ENCODE results near the gene CX3CR1.

Gene CX3CR1

GRCh38 chr3:39269528-39269927, 10.3 kb downstream of the CX3CR1 start:
- Histone ChIP-seq H3K4me3 (ENCODE audit: low read depth, low read length) (no peak overlapping the region), H3K27ac (ENCODE audit: extremely low read depth, low read depth, low read length) (no peak overlapping the region), H3K4me1 (ENCODE audit: control insufficient read depth, insufficient read depth, low read length) (no peaks in the 10 kb centered on the region), H3K9me3 (ENCODE audit: control insufficient read depth, insufficient read depth, low read depth, low read length) (no peaks in the 10 kb centered on the region), H3K36me3 (ENCODE audit: control insufficient read depth in 2 of 2, insufficient read depth in 1 of 2, low read length in 2 of 2) (no peaks in the 10 kb centered on the region)
- POLR2A ChIA-PET, result no interaction called here
- CTCF ChIA-PET, result interaction anchor here (0.9 to 2.3 kb wide), 4 partner anchors 12 to 27 kb away, joined by 3 to 10 read pairs (median 4); no protein-coding TSS in a partner anchor
- TF ChIP-seq ZNF202 (tag by site-specific recombination; IDR thresholded peaks at IDR 0.05; ENCODE audit: borderline replicate concordance), result no peak
- TF ChIP-seq EGR2 (tag by site-specific recombination; IDR thresholded peaks at IDR 0.05; ENCODE audit: low read depth), result no peak
- no peak for TF ChIP-seq PATZ1 (tag by site-specific recombination; IDR thresholded peaks at IDR 0.05)
- TF ChIP-seq ZNF324 (tag by site-specific recombination; IDR thresholded peaks at IDR 0.05), result no peak
- TF ChIP-seq IKZF3 (tag by site-specific recombination; IDR thresholded peaks at IDR 0.05), result no peak
- no peak for TF ChIP-seq SP2 (tag by site-specific recombination; IDR thresholded peaks at IDR 0.05)
- no peak for TF ChIP-seq ZNF777 (tag by site-specific recombination; IDR thresholded peaks at IDR 0.05; ENCODE audit: borderline replicate concordance)
- no peak for TF ChIP-seq ZBTB7A (tag by site-specific recombination; IDR thresholded peaks at IDR 0.05; ENCODE audit: low read depth)
- TF ChIP-seq ZNF530 (tag by site-specific recombination; IDR thresholded peaks at IDR 0.05; ENCODE audit: low read depth), result no peak
- TF ChIP-seq ZNF558 (tag by site-specific recombination; IDR thresholded peaks at IDR 0.05), result no peak

DNA sequence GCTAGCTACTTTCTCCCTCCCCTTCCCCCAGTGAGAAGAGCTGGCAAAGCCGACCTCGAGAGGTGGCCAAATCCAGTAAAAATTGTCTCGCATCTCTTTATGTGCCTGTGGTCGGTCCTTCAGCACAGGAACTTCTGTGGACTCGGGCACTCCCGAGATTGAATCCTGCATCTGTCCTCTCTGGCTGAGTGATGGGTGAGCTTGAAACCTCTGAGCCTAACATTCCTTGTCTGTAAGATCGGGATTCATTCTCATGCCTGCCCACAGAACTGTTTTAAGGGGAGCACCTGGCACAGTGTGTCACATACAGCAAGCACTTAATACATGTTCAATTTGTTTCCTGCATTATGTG, 11.3 kb downstream of the CX3CR1 start:
- CTCF ChIA-PET, result interaction anchor here (0.5 to 2.3 kb wide), 4 partner anchors 13 to 1489 kb away, joined by 3 to 10 read pairs (median 4); no protein-coding TSS in a partner anchor
- TF ChIP-seq ZNF280C (tag by site-specific recombination; IDR thresholded peaks at IDR 0.05), result no peak
- TF ChIP-seq ZNF211 (tag by site-specific recombination; IDR thresholded peaks at IDR 0.05; ENCODE audit: low read depth), result no peak
- TF ChIP-seq PRDM4 (tag by site-specific recombination; IDR thresholded peaks at IDR 0.05), result peak; percentile 48; the same call in 1 of the 2 replicates
- no peak for TF ChIP-seq MEIS1 (CRISPR knock-in tag; IDR thresholded peaks at IDR 0.05; ENCODE audit: borderline replicate concordance)
- no peaks in the 10 kb centered on the region for H3K36me3 ChIP-seq (ENCODE audit: control insufficient read depth in 2 of 2, insufficient read depth in 1 of 2, low read length in 2 of 2)
- H3K27ac ChIP-seq (ENCODE audit: extremely low read depth, low read depth, low read length), result no peak overlapping the region
- H3K4me1 ChIP-seq (ENCODE audit: control insufficient read depth, insufficient read depth, low read length), result no peaks in the 10 kb centered on the region
- H3K9me3 ChIP-seq (ENCODE audit: control insufficient read depth, insufficient read depth, low read depth, low read length), result no peaks in the 10 kb centered on the region
- H3K4me3 ChIP-seq (ENCODE audit: low read depth, low read length), result no peak overlapping the region
- POLR2A ChIA-PET, result no interaction called here
